Coronary artery (tissue), 2 donors: ENCODE results near the gene CELF2.

ENCODE experiments used
- DNase-seq: peaks from one replicate; pipeline ENCODE4 v3.0.0-alpha.2; 2017; ENCODE audit warnings: low spot score
- H3K27ac ChIP-seq, 2 donors: fragments of 200-600 bp; sonication (generic); one replicate each; pipeline ENCODE4 v1.5.1; 2016 to 2019
- H3K4me3 ChIP-seq: fragments of 200-600 bp; sonication (generic); 2 replicates; pipeline ENCODE4 v1.5.1; 2016; ENCODE audit warnings: mild to moderate bottlenecking, moderate library complexity
- TF ChIP-seq, protein P1 (sequence below): fragments of 200-600 bp; sonication (generic); IDR thresholded peaks from one replicate; pipeline ENCODE4 v1.5.1; 2019; ENCODE audit warnings: antibody characterized with exemption

CELF2 gene

DNA sequence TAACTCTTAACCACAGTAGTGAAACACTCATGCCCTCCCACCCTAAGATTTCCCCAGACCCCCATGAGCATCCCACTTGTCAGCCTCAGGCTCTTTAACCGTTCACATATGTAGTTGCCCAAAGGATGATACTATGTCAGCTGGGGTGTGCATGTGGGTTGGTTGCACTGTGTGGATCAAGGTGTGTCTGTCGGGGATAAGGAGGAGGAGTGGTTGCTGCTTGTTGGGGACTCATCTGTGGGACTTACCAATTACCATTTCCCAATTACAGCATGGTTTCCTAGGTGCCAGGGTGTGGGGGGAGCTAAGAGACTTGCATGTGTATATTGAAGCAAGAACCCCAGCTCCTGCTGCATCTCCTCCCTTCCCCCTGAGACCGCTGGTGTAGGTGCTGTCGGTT, 48.8 kb downstream of the CELF2 start:
- Histone ChIP-seq H3K4me3 (no peak overlapping the region), H3K27ac (no peak overlapping the region)
- TF ChIP-seq, protein P1, sequence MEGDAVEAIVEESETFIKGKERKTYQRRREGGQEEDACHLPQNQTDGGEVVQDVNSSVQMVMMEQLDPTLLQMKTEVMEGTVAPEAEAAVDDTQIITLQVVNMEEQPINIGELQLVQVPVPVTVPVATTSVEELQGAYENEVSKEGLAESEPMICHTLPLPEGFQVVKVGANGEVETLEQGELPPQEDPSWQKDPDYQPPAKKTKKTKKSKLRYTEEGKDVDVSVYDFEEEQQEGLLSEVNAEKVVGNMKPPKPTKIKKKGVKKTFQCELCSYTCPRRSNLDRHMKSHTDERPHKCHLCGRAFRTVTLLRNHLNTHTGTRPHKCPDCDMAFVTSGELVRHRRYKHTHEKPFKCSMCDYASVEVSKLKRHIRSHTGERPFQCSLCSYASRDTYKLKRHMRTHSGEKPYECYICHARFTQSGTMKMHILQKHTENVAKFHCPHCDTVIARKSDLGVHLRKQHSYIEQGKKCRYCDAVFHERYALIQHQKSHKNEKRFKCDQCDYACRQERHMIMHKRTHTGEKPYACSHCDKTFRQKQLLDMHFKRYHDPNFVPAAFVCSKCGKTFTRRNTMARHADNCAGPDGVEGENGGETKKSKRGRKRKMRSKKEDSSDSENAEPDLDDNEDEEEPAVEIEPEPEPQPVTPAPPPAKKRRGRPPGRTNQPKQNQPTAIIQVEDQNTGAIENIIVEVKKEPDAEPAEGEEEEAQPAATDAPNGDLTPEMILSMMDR = no peak
- no peak for DNase-seq

DNA sequence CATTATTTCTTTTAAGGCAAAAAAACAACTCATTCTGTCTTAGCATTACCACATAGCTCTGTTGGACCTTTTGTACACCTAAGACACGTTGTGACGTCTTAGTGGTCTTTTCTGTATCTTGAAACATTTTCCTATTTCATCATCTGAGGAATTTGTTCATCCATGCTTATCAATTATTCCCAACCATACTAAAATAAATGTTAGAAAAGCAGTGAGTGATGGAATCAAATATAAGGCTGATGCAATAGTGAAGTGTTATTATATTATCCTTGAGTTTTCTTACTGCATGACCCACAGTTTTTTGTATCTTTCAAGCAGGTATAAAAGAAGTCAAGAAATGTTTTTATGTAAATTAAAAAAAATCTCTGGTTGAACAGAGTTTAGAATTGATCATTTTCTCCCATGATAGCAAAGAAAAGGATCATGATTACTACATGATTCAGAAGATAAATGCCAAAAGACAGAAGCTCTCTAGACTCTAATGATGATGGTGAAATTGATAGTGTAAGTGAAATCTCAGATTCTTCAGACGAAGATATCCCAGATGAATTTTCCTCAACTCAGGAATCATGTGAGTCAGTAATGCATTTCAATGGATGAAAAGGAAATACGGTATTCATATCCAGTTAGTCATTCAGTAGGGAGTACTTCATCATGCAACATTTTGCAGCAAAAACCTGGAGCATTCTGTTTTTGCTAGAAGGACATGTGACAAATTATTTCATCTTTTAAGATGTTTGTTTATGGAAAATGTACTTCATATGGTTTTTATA, 51.4 kb downstream of the CELF2 start:
- DNase-seq = no peak
- Histone ChIP-seq H3K4me3 (no peak overlapping the region), H3K27ac (no peak overlapping the region)
- TF ChIP-seq, protein P1 = no peak

DNA sequence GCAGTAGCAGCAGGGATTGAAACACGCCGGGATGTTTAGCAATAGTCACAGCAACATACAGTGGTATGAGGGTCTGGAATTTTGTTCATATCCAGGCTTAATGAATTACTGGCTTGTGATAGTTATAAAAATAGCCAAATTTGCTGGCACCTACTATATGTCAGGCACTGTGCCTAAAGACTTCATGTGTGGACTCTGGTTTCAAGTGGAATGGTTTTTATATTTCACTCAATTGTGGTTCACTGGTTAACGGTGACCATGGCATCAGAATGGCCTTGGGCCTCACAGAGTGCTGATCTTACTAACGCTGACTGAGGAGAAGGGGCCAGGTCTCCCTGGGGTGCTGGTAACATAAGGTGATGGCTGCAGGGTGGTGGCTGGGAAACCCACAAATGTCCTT, 55.7 kb downstream of the CELF2 start:
- DNase-seq = no peak
- Histone ChIP-seq H3K27ac (no peak overlapping the region), H3K4me3 (no peak overlapping the region)
- TF ChIP-seq, protein P1 = no peak

DNA sequence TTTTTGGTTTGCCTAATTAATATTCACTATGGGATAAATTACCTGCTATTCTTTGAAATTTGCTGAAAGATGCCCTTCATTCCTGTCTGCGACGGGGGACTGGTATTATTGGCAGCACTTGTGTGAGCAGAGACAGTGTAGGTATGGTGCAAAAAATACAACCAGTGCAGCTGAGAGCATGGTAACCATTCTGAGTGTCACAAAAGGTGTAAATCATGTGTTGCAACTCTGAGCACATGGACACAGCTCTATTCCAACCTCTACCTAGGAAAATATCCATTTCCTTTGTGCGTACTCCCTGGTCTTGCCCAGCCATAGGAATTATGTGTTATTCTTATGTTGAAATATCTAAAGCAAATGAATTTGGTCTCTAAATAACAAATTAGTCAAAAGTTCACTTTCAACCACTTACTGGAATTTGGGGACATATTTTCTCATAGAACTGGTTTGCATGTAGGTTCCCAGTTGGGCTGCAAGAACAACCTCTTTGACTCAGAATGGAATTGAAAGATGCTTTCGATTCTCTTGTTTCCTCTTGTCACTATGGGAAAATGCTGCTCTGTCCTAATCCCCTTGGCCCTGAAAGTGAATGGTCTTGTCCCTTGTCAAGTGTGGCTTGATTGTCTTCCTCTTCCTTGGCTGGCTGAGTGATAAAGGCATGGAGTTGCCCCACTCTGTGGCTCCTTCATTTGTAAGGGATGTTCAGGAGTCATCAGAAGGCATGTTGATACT, 57.0 kb downstream of the CELF2 start:
- Histone ChIP-seq H3K4me3 (no peak overlapping the region), H3K27ac (no peak overlapping the region)
- TF ChIP-seq, protein P1 = no peak
- DNase-seq = no peak

GRCh38 chr10:11076221-11076620, 58.5 kb downstream of the CELF2 start:
- no peak overlapping the region for H3K27ac ChIP-seq
- TF ChIP-seq, protein P1 = no peak

GRCh38 chr10:11080564-11080984, 62.9 kb downstream of the CELF2 start:
- TF ChIP-seq, protein P1 = no peak
- no peak for DNase-seq
- Histone ChIP-seq H3K4me3 (no peak overlapping the region), H3K27ac (peak overlapping the region in 1 of 2 donors; percentile 1)

More at GRCh38 chr10:11076221-11076620, 58.5 kb downstream of the CELF2 start:
- no peak for DNase-seq
- no peak overlapping the region for H3K4me3 ChIP-seq
